GF-D8 (cell line): ENCODE data around the gene PLEKHG2.

Experiments
- DNase-seq: peaks from one replicate; lab custom pipeline; 2025; lab: John Stamatoyannopoulos, UW

Gene PLEKHG2

DNA sequence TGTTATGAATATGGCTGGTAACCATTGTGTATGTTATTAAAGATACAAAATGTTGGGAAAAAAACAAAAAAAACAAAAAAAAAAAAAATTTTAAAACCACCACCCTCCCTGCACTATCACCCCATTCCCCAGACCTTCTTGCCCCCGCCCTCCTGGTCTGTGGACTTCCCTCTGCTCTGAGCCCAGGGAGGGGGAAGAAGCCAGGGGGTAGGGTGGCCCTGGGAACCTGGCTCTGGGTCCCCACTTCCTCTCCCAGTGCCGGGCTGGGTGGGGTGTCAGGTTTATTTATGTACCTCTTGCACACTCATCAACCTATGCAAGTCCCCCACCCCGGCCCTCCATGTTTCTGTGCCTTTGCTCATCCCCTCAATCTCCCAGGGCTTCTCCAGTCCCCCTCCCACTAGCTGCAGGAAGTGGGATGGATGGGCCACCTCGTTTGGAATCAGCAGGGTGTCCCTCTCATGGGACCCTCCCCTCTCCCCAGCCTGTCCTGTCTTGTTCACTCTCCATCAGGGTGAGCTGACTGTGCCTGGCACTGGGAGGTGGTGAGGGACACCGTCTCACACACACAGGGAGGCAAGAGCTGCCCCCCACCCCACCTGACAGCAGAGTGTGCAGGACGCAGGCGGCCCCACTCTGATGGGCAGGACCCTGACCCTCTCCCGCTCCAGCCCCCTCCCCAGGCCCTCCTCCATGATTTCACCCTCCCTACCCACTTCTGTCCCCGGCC lies 27.5 kb upstream of the PLEKHG2 start:
- no peak for DNase-seq

DNA sequence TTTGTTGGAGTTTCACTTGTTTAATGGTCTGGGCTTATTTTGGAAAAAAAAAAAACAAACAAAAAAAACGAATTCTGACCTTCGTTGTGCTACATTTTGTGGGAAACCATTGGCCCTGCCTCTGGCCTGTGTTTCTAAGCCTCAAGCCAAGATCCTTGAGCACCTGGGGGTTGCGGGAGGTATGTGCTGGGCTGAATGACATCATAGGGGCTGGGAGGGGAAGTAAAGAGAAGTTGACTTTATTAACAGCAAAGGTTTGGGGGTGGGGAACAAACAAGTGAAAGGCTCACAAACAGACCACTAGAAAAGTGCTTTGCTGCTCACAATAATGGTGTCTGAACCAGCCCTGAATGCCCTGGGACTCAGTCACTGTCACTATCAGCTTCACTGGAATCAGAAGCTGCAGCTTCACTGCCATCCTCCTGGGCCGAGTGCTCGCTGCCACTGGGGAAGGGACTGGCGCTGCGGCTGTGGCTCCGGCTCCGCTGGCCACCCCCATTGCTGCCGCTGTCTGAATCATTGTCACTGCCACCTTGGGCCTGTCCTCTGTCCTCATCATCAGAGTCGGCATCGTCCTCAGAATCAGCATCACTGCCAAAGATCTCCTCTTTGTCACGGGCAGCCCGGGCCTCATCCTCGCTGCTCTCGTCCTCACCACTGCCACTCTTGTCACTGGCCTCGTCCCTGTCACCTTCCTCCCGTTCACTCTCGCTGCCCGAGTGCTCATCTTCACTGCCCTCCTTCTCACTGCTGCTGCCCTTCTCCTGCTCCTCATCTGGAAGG lies 26.6 kb upstream of the PLEKHG2 start:
- DNase-seq: no peak

DNA sequence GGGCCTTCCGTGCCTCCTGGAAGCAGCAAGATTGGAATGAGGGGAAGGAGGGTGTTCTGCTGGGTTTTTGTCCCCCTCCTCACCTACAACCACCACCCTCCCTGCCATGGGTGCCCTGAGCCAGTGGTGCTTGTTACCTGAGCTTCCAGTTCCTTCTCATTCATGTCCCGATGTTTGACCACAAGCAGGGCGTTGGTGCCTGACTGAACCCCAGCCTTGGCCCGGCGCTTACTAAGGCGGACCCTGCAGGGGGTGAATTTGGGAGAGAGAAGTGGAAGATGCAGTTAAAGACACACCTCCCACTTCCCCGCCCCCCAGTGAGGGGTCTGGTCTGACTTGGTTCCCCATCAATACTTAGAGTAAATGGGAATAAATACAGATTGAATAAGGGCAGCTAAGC lies 25.9 kb upstream of the PLEKHG2 start:
- DNase-seq: no peak

DNA sequence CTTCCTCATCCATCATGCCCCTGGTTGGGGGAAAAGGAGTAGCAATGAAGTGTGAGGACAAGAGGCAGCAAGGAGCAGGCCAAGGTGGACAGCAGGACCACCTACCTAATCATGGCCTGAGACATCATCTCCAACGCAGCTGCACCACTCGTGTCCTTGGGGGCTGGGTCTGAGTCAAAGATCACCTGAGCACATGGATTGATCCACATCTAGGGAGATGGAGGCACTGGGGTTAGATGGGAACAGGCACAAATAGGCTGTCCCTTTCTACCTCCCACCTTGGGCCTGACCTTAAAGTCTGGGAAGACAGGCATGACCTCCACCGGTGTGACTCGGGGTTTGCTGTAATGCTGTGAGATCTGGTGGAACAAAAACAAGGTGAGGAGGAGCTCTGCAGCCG lies 23.8 kb upstream of the PLEKHG2 start:
- DNase-seq: no peak

DNA sequence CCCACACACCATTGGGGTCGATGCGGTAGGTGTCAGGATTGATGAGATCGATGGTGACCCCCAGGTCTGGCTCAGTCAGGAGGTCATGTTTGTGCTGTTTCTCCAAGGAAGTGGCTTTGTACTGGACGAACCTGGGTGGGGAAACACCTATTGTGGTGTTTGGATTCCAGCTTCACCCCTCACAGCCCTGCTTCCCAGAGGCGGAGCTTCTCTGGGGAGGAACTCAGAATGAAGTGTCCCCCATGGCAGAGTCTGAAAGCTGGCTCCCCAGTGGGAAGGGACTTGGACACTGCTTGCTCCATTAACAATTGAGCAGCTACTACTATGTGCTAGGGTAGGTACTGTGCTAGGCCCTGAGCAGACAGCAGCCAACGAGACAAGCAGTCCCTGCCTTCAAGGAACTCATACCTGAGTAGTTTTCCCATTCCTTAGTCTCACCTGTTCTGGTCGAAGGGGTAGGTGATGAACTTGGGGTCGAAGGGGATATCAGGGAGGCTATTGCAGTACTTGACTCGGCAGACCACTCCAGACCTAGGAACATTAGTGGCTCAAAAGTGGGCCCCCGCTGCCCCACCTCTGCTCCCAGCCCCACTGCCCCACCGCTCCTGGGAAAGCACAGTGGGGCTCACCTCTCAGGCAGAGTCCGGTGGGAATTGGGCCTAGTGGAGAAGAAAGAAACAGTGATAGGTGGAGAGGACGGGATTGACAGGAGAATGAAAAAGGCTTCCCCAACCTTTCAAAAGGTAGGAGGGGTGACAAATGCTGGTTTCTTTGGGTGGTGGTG lies 22.6 kb upstream of the PLEKHG2 start:
- DNase-seq: no peak

DNA sequence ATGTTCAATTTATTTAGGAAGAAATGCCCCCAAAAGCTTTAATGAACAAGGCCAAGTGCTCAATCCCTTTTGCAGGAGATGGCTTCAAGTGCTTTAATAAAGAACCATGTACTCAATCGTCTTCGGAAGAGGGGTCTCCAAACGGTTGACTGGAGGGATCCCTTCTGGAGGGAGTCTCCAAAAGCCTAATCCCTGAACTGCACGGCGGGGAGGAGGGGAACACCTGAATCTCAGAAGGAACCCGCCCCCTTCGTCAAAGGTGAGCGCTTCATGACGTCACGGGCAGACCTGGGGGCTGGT lies 22.1 kb upstream of the PLEKHG2 start:
- no peak for DNase-seq

DNA sequence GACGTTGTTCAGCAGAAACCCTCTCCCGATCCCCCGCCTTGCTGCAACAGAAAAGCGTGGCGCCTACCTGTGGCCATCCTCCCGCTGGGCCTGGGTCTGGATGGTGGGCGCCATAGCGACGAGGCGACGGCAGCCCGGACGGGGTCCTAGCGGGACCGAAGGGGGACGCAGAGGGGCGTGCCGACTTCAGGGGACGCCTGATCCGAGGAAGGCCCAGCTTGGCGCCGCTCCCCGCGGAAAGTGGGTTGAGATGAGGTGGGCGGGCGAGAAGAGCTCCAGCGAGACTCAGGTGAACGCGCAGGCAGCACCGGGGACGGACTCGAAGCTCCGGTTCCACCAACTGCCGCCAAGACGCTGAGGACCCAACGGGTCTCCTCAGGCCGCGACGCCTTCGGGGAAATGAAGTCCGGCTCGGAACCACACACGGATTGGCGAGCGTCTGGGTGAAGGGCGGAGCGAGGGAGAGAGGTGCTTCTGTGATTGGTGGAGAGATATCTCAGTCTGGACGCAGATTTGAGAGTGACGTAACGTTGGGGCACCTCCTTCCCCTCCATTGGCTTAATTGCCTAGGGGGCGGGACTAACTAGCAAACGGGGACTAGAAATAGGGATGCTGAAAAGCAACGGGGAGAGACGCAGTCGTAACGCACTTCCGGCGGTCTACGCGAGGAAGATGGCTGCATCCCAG lies 21.6 kb upstream of the PLEKHG2 start, which contains the start of the genes MED29 and PAF1:
Gene MED29, plus strand, starts transcription at position 628 of the 687 bp plus-strand sequence. Its CDS starts 45 bp downstream, at position 673.
Gene PAF1, minus strand, starts transcription at position 356 of the 687 bp plus-strand sequence. Its CDS starts 242 bp downstream, at position 114.
- DNase-seq: peak; percentile 99

DNA sequence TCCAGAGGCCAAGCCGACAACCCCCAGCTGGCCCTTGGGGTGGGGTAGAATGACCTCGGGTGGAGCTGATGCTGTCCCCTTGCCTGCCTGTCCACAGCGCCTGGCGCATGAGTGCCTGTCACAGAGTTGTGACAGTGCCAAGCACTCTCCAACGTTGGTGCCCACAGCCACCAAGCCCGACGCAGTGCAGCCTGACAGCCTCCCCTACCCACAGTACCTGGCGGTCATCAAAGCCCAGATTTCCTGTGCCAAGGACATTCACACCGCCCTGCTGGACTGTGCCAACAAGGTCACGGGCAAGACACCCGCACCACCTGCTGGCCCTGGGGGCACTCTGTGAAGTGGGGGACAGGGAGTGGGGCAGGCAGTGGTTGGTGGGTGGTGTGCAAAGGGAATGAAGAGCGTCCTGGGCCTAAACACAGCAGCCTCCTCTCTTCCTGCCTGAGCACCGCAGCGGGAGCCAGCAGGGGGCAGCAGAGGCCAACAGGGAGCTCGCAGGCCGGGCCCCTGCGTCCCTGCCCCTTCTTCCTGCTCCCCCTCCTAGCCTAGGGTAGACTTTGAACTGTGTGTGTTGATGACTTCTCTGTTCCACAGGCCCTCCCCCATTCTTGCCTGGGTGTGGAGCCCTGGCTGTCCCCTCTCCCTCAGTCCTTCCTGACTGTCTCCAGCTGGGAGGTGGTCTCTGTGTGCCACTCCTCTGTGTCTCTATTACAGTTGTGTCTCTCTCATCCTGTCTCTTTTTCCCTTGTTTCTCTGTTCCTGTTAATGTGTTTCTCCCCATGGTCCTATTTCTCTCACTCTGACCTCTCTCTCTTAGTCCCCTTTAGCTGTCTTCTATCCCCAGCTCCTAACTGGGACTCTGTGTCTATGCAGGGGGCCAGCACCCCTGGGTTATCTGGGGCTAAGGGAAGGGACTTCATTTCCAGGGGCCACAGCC lies 14.8 kb upstream of the PLEKHG2 start:
- DNase-seq: peak; percentile 69

DNA sequence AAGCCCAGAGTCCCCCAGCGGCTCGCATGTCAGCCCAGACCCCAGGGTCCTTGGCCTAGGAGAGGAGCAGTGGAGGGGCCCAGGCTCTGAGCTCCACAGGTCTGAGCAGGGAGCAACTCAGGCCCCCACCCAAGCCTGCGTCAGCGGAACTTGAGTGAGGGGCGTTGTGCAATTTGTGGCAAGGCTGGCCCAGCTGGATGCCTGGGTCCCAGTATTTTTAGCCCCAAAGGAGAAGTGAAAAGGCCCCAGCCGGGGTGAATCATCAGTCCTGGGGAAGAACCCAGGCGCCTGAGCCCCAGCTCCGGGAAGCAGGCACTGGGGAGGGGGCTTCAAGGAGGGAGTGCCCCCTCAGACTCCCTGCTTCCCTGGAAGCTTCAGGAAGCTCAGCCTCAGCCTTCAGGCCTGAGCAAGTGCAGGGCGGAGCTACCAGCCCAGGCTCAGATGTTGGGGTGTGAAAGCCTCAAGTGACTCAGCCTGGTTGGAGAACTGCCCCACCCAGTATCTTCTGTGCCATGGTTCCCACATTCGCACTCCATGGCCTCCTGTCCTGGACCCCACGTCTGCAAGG lies 14.1 kb upstream of the PLEKHG2 start:
- peak; percentile 60 for DNase-seq

DNA sequence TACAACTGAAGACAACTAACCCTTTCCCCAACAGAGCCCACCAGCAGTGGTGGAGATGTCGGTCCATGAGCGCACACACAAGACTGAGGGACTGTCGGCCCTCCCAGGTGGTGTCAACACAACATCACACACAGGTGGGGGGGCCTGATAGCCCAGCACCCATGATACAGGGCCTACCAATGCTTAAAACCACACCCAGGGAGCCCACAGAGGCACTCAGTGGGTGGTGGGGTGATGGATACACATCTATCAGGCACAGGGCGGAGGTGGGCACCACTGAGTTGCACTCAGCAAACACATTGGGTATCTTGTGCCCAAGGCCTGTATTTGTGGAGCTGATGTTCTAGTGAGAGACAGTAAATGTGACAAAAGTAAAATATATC lies 12.8 kb upstream of the PLEKHG2 start:
- DNase-seq: no peak

DNA sequence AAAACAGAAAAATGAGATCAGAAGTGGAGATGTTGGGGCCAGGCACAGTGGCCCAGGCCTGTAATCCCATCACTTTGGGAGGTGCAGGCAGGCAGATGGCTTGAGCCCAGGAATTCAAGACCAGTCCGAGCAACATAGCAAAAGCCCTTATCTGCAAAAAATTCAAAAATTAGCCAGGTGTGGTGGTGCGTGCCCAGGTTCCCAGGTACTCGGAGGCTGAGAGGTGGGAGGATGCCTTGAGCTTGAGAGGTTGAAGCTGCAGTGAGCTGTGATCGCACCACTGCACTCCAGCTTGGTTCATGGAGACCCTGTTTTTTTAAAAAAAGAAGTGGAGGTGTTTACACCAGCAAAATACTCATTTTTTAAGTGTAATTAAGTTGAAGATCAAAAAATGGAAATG lies 12.4 kb upstream of the PLEKHG2 start:
- no peak for DNase-seq

DNA sequence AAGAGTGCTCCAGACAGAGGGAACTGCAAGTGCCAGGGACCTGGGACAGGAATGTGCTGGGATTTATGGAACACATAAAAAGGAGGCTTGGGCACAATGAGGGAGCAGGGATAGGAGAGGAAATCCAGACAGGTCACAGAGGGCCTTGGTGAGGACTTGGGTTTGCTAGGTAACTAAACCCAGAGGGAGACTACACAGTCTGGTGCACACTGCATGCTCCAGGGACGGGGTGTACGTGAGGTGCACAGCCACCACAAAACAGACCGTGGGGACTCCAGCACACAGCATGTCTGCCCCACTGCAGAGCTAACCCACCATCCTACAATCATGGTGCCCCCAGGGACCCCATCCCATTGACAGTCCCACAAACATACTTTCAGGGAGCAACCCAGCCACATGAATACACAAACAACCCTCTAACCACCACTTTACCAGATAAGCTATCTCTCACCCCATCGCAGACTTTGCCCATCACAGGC lies 11.4 kb upstream of the PLEKHG2 start:
- no peak for DNase-seq

DNA sequence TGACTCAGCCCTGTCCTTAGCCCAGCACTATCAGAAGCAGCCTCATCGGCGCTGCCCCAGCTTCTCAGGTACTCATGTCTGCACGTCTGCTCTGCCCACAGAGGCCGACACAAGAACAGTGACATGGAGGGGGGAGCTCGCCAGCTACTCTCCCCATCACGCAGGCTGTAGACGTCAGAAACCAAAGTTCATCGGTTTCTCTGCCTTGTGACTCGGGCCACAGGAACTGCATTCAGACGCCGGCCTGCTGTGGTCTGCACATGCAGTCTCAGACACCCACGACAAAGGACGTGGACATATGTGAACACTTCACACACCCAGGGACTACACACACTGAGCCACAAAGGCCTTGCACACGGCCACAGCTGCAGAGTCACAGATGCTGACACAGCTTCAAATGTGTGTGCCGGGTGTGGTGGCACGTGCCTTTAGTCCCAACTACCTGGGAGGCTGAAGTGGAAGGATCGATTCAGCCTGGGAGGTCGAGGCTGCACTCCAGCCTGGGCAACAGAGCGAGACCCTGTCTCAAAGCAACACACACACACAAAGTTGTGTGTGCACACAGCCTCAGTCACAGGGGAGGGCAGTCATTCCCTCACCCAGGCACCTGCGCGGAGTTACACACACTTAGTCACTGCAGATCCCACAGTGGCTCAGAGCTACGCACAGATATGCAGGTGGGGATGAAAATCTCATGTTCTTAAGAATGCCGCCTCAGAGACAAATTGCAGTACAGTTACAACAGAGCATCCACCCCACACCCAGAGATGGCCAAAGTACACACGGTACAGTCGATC lies 10.7 kb upstream of the PLEKHG2 start:
- DNase-seq: peak; percentile 57

DNA sequence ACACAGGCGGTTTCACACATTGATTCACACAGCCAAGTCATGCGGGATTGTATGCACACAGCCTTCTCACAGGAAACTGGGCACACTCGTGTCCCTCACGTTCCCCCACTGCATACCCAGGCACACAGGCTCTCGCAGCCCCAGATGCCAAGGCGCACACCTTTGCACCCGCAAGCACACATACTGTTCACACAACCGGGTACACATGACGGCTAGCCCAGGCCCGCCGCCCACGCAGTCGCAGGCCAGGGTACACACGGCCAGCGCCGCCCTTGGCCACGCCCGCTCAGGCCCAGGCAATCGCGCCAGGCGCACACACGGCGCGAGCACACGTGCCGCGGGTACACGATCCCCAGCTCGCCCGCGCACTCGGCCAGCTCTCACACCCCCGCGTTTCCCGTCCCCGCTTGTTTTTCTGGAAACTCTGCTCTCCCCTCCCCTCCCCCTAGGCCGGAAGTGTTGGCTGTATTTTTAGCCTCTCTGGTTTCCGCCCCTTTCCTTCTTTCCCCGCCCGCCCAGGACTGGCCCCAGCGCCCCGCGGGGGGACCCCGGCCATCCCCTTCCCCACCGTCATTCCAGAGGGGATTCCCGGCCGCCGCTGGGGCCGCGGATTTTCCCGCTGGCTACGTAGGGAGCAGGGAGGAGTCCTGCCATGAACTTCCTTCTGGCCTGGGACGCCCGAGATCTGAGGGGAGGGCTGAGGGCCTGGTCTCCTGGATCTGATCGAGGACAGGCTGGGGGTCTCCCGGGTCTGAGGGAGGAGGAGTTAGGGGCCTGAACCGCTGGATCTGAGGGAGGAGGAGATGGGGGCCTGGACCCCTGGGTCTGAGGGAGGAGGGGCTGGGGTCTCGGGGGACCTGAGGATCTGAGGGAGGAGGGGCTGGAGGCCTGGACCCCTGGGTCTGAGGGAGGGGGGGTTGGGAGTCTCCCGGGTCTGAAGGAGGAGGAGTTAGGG lies 9.8 kb upstream of the PLEKHG2 start:
- DNase-seq: peak; percentile 81

DNA sequence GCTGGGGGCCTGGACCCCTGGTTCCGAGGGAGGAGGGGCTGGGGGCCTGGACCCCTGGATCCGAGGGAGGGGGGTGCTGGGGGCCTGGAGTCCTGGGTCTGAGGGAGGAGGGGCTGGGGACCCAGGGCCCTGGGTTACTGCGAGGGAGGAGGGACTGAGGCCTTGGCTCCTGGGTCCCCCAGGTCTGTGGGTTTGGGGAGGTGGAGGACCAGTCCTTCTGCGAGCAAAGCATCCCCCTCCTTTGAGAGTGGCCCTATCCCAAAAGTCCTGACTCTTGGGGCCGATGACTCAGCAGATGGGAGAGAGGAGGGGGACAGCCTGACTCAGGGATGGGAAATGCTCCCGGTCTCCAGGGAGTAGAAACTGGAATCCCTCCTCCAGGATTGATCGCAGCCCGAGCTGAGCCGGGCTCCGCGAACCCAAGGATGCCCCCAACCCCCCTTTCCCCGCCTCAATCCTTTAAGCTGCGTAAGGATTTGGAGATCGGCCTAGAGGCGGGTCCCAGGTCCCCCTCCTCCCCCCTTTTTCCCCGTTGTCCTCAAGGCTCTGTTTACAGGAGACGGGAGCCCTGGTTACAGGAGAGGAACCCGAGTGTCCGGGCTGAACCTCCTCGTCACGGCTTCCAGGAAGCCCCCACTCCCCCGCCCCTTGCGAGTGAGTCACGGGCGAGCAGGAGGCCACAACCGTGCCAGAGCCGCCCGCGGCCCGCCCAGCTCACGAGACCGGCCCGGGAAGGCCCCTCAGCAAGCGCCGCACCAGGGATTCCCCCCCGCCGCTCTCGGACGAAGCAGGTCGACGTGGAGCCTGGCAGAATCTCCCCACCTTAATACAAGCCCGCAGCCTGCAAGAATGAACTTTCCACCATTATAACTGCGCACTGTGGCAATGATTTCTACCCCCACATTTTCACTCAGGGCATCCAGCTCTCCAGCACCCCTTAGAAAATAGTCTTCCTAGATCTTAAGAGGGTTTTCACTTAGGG lies 8.8 kb upstream of the PLEKHG2 start:
- peak; percentile 70 for DNase-seq

DNA sequence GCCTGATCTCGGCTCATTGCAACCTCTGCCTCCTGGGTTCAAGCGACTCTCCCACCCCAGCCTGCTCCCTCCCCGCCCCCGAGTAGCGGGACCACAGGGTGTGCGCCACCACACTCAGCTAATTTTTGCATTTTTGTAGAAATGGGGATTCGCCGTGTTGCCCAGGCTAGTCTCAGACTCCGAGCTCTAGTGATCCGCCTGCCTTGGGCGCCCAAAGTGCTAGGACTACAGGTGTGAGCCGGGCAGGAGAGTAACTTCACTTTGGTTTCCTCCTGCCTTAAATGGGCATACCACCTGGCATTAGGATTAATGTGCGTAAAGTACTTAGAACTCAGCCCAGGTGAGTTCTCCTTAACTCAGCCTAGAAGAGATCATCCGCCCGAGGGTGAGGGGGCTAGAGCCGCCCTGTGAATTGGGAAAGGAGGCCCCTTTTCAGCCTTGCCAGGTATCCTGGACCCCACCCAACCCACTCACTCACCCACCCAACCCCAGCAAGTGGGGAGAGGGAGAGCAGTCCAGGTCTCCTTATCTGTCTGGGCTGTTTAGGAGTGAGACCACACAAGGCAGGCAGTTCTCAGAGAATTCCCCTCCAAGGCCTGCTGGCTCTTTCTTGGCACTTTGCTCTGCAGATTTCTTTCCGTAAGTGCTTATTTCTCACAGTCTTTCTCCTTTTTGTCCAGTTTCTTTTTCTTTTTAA lies 7.1 kb upstream of the PLEKHG2 start:
- DNase-seq: no peak
